Neural progenitor cell (in vitro differentiated cells): ENCODE measurements around the gene DNASE1L2.

Experiments used
- CTCF ChIP-seq: fragments of 200-600 bp; sonication (generic); IDR thresholded peaks from 2 replicates; pipeline ENCODE4 v1.5.1; 2017; ENCODE audit warnings: antibody characterized with exemption, mild to moderate bottlenecking
- EZH2 ChIP-seq: fragments of 200-600 bp; sonication (generic); IDR thresholded peaks from 2 replicates; pipeline ENCODE4 v1.6.1; 2017; ENCODE audit warnings: antibody characterized with exemption, mild to moderate bottlenecking, moderate library complexity

- TF ChIP-seq CTCF = no peak
- no peak for TF ChIP-seq EZH2
Observed at GRCh38 chr16:2273484-2273883, 37.2 kb downstream of the DNASE1L2 start.
